WERI-Rb-1 (cell line): ENCODE measurements around the gene PSMB7.

ENCODE experiments used
- DNase-seq: peaks from one replicate; pipeline ENCODE4 v3.0.0-alpha.2; 2020
- H3K27ac ChIP-seq: fragments of 250-450 bp; sonication (Bioruptor Pico); 2 replicates; pipeline ENCODE4 v1.5.1; 2020; ENCODE audit warnings: mild to moderate bottlenecking, moderate library complexity
- H3K27me3 ChIP-seq: fragments of 250-450 bp; sonication (Bioruptor Pico); 2 replicates; pipeline ENCODE4 v1.5.1; 2021; ENCODE audit warnings: mild to moderate bottlenecking, low read depth, moderate library complexity; ENCODE audit not compliant: insufficient read depth, severe bottlenecking
- H3K36me3 ChIP-seq: fragments of 250-450 bp; sonication (Bioruptor Pico); 2 replicates; pipeline ENCODE4 v1.5.1; 2020; ENCODE audit warnings: mild to moderate bottlenecking, moderate library complexity
- H3K4me3 ChIP-seq: 2 replicates; pipeline ENCODE4 v1.5.1; 2011; ENCODE audit warnings: low read depth, mild to moderate bottlenecking, control low read depth, low read length
- H3K9me3 ChIP-seq: fragments of 250-450 bp; sonication (Bioruptor Pico); 2 replicates; pipeline ENCODE4 v1.5.1; 2021; ENCODE audit warnings: mild to moderate bottlenecking, moderate library complexity; ENCODE audit not compliant: severe bottlenecking
- TF ChIP-seq, protein P1 (sequence below): IDR thresholded peaks from 2 replicates; pipeline ENCODE4 v1.5.1; 2011; ENCODE audit warnings: low read depth, mild to moderate bottlenecking, control low read depth, inconsistent platforms, low read length

PSMB7 gene

GRCh38 chr9:124352616-124353015, 62.6 kb downstream of the PSMB7 start:
- Histone ChIP-seq H3K27ac (no peak overlapping the region; the same call in 1 of the 2 replicates), H3K36me3 (peaks cover 87% of the 10 kb centered on the region), H3K27me3 (no peaks in the 10 kb centered on the region), H3K9me3 (no peaks in the 10 kb centered on the region), H3K4me3 (no peak overlapping the region)
- DNase-seq = no peak
- TF ChIP-seq, protein P1, sequence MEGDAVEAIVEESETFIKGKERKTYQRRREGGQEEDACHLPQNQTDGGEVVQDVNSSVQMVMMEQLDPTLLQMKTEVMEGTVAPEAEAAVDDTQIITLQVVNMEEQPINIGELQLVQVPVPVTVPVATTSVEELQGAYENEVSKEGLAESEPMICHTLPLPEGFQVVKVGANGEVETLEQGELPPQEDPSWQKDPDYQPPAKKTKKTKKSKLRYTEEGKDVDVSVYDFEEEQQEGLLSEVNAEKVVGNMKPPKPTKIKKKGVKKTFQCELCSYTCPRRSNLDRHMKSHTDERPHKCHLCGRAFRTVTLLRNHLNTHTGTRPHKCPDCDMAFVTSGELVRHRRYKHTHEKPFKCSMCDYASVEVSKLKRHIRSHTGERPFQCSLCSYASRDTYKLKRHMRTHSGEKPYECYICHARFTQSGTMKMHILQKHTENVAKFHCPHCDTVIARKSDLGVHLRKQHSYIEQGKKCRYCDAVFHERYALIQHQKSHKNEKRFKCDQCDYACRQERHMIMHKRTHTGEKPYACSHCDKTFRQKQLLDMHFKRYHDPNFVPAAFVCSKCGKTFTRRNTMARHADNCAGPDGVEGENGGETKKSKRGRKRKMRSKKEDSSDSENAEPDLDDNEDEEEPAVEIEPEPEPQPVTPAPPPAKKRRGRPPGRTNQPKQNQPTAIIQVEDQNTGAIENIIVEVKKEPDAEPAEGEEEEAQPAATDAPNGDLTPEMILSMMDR = no peak

GRCh38 chr9:124351672-124352468, 63.4 kb downstream of the PSMB7 start:
- Histone ChIP-seq H3K36me3 (peaks cover 88% of the 10 kb centered on the region), H3K4me3 (no peak overlapping the region)

GRCh38 chr9:124350494-124351263, 64.6 kb downstream of the PSMB7 start:
- no peak for DNase-seq
- H3K27me3 ChIP-seq = no peaks in the 10 kb centered on the region
- no peaks in the 10 kb centered on the region for H3K9me3 ChIP-seq
- TF ChIP-seq, protein P1 = no peak
- H3K27ac ChIP-seq = no peak overlapping the region
- no peak overlapping the region for H3K4me3 ChIP-seq
- peaks cover 80% of the 10 kb centered on the region for H3K36me3 ChIP-seq

More at GRCh38 chr9:124351672-124352468, 63.4 kb downstream of the PSMB7 start:
- H3K27ac ChIP-seq = no peak overlapping the region
- H3K9me3 ChIP-seq = no peaks in the 10 kb centered on the region
- H3K27me3 ChIP-seq = no peaks in the 10 kb centered on the region
- TF ChIP-seq, protein P1 = no peak
- no peak for DNase-seq

DNA sequence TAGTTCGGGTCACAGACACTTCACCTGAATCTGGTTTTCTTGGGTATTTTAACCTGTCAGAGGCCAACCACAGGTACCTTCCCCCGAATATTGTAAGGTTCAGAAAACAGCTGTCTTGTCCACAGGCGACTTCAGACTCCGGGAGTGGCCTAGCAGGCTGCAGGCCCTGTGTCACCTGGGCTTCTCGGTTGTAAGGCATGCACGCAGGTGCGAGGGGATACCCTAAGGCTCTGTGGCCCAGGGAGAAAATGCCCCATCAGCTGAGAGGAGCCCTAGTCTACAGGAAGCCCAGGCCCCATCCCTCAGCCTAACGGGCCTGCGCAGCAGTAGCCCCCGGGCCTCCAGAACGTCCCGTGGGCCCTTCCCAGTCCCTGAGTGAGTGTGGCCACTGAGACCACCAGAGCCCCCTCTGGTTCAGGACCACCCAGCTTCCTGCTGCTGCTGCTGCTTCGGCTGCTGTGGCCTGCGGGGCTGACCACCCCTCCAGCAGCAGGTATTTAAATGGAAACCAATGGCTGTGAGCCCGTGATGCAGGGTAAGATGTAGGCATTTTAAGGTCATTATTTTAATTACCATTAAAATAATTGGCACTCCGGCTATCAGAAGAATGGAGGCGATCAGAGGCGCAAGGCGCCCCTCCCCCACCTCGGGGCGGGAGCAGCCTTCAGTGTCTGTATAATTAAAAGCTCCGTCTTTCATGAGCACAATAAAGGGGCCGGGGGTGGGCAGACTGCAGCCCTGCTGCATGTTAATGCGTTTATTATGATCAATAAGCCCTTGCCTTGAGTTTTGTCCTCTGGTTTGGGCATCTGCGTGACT, 65.4 kb downstream of the PSMB7 start:
- H3K9me3 ChIP-seq = no peaks in the 10 kb centered on the region
- H3K27me3 ChIP-seq = no peaks in the 10 kb centered on the region
- no peak for DNase-seq
- H3K4me3 ChIP-seq = no peak overlapping the region
- TF ChIP-seq, protein P1 = no peak
- H3K36me3 ChIP-seq = peaks cover 72% of the 10 kb centered on the region
- no peak overlapping the region for H3K27ac ChIP-seq

- DNase-seq = no peak
- Histone ChIP-seq H3K4me3 (no peak overlapping the region), H3K9me3 (no peaks in the 10 kb centered on the region), H3K36me3 (peaks cover 66% of the 10 kb centered on the region), H3K27ac (no peak overlapping the region), H3K27me3 (no peaks in the 10 kb centered on the region)
- TF ChIP-seq, protein P1 = no peak
Observed at GRCh38 chr9:124349267-124349666, 66.0 kb downstream of the PSMB7 start.
